Measurements from ENCODE around the gene RIMS4.

RIMS4 gene

DNA sequence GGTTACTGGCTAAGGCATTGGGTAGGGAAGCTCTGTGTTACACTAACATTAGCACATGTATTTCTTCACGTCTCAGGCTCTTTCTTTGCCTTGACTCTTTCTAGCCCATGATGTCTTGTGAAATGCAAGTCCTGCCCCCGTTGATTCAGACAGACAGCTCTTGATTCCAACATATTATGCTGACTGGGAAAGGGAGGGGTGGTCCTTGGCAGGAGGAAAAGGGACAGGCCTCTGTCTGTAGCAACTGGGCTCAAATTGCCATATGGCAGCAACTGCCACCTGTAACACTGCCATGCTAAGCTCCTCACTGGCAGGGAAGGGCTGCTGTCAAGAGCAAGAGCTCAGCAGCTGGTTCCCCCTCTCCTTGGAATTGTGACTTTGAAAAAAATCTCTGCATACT, 70.4 kb downstream of the RIMS4 start:
- DNase-seq (ENCODE audit: low read depth), result no peak

DNA sequence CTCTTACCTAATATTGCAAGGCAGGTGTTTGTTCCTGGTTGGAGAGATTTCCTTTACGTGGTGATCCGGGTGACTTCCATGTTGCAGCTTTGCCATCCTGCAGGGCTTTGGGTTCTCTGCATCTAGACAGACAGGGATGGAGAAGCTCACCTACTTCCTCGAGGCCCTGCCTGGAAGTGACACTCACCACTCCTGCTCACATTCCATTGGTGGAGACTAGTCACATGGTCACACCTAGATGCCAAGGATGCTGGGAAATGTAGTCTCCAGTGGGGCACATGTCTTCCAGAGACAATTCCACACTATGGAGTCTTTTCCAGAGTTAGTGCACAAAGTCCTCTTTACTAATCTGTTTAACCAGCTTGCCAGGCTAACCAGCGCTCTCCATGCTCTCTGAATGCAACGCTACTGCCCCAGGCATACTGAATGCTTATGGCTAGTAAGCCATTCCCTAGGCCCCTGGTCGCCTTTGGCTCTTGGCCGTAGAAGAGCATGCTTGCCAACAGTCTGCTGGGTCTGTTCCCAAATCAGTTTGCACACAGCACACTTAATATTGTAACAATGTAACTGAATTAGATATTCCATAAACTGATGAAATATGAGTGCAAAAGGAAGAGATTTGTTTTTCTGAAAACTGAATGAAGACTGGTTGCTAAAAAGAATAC, 71.4 kb downstream of the RIMS4 start:
- no peak for DNase-seq (ENCODE audit: low read depth)

DNA sequence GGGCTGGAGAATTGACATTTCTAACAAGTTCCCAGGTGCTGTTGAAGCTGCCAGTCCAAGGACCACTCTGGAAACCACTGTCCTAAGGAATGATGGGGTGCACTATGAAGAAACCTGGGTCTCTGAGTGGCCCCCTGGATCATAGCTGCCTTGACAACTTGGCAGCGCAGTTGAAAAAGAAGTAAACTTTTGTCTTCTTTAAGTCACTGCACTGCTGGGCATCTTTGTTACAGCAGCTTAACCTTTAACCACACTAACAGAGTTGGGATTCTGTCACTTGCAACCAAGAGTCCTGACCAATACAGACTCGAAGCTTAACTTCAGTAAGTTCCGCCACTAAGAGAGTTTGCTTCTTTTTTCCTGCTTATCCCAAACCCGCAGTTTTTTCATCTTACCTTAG, 73.2 kb downstream of the RIMS4 start:
- DNase-seq (ENCODE audit: low read depth), result no peak

DNA sequence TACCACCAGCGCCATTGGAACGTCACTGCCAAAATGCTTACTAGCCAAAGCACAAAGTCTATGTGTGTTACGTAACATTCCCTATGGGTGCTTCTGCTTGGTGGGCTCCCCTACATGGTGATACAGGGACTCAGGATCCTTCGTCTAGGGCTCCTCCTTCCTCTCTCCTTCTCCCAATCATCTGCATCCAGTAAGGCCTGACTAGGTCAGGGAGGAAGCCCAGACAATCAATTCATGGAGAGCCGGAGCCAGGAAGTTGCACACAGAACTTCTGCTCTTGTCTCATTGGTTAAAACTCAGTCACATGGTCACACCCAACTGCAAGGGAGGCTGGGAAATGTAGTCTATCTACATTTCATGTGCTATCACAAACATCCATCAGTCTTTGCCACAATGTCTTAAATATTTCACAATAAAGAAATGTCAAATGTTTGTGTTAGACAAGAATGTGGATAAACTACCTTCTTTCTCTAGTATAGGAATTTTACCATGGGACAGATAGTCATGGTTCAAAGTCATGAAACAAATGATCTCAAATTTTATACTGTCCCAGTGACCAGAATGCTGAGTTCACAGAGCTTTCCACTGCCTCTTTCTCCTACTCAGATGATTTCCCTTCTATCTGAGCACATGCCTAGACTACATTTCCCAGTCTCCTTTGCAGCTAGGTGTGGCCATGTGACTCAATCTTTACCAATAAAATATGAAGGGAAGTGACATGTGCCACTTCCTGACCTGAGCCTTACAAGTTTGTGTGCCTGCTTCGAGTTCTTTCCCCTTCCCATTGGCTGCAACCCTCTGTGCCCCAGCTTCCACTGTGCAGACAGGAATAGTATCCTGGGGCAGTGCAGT, 74.0 kb downstream of the RIMS4 start:
- no peak for DNase-seq (ENCODE audit: low read depth)

DNA sequence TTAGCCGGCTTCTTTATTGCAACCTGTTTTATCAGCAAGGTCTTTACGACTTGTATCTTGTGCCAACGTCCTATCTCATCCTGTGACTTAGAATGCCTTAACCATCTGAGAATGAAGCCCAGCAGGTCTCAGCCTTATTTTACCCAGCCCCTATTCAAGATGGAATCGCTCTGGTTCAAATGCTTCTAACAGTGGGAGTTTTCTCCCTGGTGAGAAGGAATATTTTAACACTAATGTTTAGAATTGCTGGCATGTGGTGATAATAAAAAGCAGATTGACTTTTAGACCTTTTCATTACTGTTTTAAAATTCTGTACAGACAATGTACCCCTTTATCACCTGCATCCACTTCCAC, 74.6 kb downstream of the RIMS4 start:
- no peak for DNase-seq (ENCODE audit: low read depth)

DNA sequence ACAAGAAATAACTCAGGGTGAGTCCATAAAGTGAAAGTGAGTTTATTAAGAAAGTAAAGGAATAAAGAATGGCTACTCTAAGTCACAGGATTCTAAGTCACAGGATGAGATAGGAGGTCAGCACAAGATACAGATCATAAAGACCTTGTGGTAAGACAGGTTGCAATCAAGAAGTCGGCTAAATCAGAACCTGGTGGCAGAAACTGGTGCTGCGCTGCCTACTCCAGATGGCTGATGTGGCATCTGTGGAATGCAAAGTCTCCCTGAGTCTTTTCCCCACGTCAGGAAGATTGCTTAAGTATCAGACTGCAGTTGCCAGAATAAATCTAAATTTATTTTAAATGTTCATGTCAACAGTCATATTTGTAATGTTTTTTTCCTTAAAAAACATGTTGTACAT, 75.4 kb downstream of the RIMS4 start:
- no peak for DNase-seq (ENCODE audit: low read depth)

DNA sequence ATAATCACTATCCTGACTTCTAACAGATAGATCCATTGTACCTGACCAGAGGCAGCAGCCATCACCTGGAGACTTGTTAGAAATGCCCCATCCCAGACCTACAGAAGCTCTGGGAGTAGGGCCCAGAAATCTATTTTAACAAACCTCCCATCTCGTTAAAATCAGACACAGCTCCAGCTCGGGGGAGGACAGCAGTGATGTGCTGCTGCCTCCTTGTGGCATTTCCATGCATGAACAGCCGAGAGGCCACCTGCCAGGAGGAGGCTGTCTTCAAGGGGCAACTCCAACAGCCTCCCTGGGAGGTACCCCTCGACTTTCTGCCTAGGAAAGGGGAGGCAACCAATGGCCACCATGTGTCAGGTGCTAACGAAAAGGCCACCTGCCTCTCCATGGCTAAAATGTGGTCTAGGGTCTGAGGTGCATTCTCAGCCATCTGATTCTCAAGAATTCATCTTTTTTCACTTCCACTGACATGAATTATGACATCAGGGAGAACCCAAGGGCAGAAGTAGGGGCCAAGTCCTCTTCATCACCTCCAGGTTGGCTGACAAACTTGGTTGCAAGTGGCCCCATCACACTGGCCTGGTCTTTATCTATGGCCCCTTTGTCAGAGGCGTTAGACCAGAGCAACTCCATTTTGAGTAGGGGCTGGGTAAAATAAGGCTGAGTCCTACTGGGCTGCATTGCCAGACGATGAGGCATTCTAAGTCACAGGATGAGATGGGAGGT, 76.8 kb downstream of the RIMS4 start:
- DNase-seq (ENCODE audit: low read depth), result no peak

DNA sequence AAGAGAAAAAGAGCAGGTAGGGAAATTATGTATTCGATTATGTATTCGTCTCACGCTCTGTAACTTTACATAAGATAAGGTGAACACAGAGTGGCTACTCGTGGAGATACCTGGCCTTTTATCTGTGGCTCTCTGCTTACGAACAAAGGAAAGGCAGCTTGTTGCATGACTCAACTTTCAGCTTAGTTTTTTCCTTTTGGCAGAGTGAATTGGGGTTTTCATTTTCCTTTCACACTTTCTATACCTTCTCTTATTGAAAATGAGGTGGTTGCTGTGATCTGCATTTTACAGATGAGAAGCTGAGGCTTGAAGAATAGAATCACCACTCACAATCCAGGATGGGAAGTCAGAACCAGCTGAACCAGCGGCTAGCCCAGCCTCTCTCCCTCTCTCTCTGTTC, 78.0 kb downstream of the RIMS4 start:
- DNase-seq (ENCODE audit: low read depth), result no peak

DNA sequence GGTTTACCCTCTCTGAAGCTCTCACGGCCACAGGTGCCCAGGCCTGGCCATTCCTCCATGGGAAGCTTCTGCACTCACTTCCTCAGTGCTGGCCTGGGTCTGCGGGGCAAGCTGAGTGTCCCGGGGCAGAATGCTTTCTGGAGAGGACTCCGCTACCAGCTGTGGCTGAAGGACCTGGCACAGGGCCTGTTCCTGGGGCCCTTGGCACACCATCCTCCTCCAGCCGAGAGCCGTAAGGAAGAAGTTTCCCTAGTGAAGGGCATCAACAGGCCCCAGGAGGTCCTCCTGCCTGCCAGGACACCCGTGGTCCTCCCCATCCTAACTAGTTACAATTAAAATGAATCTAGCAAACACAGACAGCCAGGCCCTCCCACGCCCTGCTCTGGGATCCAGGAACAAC, 78.7 kb downstream of the RIMS4 start:
- DNase-seq (ENCODE audit: low read depth), result no peak

DNA sequence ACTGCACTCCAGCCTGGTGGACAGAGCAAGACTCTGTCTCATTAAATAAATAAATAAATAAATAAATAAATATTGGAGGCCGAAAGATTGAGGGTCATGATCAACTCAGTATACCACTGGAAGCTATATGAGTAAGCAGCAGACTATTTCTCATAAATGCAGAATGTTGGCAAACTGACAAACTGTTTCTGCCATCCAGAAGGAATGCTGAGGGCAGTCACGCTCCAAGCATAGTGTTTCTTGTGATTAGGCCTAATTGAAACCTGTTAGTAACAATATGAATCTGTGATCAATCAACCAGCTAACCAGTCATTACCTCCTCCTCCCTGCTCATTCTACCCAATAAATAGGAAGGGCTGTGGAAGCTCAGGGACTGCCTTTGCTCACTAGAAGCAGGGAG, 79.9 kb downstream of the RIMS4 start:
- no peak for DNase-seq (ENCODE audit: low read depth)

DNA sequence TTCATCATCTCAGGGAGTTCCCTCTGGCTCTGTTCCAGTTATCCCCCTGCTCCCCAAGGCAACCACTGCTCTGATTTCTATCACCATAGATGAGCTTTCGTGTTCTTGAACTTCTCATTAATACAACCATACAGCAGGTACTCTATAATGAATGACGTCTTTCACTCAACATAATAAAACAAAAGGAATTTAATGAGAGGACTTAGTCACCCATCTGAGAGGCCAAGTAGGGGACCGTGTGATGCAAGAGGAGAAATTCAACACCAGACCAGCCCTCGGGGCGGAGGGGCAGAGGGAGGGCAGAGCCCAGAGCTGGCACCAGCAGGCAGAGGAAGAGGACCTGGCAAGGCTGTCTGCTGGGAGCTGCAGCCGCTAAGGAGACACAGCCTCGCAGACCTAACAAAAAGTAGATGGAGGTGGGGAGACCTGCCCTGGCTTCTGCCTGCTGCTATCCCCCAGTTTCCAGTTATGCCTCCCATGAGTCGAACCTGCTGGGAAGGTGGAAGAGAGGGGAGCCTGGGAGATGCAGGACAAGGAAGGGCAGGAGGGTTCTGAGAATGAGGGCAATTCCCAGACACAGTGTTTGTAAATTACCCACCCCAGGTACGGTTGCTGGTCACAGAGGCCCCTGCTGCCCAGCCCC, 81.4 kb downstream of the RIMS4 start:
- DNase-seq (ENCODE audit: low read depth), result no peak

DNA sequence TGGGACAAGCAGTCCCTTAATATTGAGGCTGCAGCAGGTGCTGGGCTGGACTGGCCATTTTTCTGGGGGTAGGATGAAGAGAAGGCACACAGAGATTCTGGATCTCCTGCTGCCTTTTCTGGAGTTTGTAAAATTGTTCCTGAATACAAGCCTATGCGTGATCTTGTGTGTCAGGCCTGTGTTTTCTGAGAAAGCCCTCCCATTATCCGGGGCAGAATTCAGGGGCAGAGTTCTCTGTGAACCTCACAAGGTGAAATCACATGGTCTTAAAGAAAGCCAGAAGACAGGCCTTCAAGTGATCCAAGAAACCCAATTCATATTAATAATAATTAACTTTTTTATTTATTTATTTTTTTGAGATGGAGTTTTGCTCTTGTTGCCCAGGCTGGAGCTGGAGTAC, 82.7 kb downstream of the RIMS4 start:
- DNase-seq (ENCODE audit: low read depth), result no peak

DNA sequence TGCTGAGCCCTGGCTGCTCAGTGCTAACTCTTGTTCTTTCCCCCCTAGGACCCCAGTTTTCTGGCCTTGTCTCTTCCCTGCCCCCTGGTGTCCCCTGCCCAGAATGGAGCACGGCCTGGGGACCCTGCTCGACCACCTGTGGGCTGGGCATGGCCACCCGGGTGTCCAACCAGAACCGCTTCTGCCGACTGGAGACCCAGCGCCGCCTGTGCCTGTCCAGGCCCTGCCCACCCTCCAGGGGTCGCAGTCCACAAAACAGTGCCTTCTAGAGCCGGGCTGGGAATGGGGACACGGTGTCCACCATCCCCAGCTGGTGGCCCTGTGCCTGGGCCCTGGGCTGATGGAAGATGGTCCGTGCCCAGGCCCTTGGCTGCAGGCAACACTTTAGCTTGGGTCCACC, 83.3 kb downstream of the RIMS4 start:
- DNase-seq (ENCODE audit: low read depth), result no peak

DNA sequence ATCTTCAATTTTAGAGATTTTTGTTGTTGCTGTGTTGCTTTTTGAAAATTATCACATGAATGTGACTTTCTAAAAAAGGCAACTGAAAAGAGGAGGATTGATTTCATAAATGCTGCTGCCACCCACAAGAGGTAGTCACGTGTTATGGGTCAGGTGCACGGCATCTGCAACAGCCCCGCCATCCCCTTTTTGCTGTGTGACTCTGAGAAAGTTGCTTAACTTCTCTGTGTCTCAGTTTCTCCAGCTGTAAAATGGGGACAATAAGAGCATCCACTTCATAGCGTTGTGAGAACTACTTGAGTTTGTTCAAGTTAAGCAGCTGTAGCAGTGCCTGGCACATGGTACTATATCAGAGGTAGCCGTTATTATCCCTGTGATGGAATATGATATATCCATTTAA, 84.5 kb downstream of the RIMS4 start:
- DNase-seq (ENCODE audit: low read depth), result no peak

DNA sequence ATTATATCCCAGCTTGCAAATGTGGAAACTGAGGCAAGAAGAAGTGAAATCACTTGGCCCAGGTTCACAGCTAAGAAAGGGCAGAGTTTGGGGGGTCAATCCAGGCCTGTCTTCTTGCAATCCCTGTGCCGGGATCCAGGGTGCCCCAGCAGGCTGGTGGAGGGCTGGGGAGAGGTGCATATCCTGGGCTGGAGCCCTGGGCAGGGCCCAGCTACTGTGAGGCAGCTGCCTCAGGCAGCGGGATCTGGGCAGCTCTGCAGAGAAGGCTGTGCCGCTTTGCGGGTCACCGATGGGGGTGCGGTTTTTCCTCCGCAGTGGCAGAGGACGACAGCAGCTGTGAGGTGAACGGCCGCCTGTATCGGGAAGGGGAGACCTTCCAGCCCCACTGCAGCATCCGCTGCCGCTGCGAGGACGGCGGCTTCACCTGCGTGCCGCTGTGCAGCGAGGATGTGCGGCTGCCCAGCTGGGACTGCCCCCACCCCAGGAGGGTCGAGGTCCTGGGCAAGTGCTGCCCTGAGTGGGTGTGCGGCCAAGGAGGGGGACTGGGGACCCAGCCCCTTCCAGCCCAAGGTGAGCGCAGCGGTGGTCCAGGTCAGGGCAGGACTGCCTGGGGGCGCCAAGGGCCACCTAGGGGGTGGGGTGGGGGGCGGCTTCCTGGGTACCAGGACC, 85.8 kb downstream of the RIMS4 start:
- DNase-seq (ENCODE audit: low read depth), result no peak

DNA sequence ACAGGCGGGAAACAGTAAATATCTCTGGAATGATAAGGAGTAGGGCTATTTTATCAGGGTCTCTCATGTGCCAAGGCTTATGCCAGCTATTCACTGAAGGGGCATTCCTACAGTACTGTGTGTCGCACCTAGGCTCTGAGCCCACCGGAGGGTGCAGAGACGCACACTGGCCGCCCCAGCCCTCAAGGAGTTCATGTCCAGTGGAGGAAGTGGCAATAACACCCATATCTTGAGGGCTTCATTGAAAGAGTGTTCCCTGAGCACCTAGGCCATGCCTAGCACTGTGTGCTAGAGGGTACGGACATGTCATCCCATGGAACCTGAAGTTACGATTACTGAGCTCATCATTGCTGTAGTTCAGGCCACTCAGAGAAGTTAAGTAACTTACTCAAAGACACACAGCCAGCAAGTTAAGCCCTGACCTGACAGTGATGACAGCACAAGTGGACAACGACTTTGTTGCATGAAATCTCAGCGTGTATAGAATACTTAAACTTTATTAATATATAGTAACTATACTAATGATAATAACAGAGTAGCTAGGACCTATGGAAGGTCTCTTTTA, 86.5 kb downstream of the RIMS4 start:
- DNase-seq (ENCODE audit: low read depth), result no peak

DNA sequence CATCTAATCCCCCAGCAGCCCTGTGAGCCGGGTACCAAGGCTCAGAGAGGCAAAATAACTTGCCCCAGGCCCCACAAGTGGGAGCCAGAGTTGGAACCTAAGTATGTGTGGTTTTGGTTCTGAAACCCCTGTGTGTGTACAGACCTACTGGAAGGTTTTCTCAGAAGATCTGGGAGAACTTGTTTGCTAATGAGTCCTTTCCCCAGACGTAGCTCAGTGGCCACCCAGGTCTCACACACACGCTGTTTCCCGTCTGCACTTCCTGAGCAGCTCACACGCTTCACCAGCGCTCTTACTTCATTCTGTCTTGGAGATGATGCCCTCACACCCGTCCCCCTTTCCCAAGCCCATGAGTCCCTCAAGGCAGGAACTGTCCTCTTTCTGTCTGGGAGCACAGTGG, 87.0 kb downstream of the RIMS4 start:
- DNase-seq (ENCODE audit: low read depth), result no peak

DNA sequence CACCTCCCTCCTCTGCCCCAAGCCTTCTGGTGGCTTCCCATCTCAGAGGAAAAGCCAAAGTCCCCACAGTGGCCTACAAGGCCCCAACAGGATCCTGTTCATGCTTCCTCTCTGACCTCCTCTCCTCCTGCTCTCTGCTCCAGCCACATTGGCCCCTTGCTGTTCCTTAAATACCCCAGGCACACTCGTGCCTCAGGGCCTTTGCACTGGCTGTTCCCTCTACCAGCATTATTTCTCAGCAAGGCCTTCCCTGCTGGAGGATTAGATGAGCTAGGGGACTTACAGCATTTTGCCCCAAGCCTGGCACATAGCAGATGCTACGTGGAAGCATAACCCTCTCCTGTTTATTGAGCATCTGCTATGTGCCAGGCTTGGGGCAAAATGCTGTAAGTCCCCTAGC, 87.4 kb downstream of the RIMS4 start:
- no peak for DNase-seq (ENCODE audit: low read depth)

DNA sequence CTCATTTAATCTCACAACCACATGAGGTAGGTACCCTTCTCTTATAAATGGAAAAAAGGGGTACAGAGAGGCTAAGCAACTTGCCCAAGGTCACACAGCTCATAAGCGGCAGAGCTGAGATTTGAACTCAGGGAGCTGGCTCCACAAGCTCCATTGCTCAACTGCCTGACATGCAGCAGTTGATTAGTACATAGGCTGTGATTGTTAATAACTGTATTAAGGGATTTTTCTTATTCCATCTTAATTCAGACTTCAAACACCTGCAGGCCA, 88.6 kb downstream of the RIMS4 start:
- no peak for DNase-seq (ENCODE audit: low read depth)

DNA sequence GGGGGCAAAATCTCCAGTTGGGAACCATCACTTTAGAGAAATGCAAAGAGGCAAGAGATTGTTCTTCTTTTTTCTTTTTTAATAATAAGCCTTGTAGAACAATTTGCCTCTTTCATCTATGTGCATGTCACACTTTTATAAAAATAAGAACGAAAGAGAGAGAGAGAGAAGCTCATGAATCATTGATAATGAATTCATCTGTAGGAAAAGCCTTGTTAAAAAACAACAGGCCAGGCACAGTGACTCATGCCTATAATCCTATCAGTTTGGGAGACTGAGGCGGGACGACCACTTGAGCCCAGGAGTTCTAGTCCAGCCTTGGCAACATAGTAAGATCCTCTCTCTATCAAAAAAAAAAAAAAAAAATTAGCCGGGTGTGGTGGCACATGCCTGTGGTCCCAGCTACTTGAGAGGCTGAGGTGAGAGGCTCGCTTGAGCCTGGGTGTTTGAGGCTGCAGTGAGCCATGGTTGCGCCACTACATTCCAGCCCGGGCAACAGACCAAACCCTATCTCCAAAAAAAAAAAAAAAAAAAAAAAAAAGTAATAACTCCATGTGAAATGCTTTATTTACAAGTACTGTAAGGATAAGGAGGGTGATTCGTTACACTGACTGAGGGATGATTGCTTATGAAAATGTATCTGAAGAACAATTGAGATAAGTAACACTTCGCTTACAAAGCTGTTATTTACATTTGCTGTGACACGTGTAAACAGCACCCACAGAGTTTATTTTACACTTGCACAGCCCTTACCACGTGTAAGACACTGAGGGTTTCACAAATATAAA, 89.2 kb downstream of the RIMS4 start:
- no peak for DNase-seq (ENCODE audit: low read depth)

DNA sequence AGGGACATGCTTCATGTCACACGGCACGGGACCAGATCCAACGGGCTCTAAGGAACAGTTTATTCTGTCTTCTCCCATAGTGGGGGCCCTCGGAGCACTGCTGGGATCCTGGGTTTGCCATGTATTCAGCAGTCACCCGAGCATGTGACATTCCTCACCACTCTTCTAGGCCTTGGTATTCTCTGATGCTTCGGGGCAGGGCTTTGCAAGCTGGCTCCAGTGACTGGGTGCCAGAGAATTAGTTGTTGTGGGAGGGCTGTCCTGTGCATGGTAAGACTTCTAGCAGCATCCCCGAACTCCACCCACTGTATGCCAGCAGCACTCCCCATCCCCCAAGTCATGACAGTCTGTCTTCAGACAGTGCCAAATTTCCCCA, 89.7 kb downstream of the RIMS4 start:
- no peak for DNase-seq (ENCODE audit: low read depth)
